ENCODE measurements around the gene ARID3B.

Gene ARID3B

DNA sequence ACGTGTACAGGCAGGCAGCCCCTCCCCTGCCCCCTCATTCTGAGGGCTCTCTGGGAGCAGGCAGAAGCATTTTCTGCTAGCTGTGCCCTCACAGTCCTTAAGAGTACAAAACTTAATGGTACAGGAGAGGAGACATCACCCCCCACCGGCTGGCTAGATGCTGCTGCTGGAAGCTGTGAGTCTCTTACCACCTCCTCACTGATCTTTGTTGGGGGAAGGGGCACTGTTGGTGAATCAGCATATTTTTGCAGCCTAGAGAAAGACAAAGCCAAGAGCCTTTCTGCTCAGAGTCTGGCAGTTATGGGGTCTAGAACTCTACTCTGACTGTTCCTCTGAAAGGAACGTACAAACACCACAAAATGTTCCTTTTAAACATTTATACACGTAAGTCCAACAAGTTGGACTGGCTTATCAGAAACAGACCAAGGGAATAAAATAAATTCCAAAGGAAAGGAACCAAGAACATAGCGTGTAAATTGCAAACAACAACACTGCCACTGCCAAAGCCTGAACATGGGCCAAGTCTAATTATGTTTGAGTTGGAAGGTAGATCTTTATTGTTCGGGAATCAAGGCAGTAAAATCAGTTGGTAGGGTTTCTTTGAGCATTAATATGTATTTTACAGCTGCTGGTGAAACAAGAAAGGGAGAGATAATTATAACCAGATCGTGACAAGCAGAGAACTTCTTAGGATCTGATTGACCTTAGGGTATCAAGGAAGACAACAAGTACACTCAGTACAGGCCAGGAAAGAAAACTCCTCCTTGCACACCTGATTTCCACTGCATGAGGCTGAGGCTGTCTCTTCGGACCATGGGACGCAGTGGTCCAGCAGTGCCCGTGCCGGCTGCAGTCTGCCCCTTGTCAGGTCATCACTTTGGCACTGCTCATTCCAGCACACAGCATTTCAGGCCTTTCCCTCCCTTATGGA, 102.0 kb downstream of the ARID3B start:
- peak; percentile 42 for DNase-seq (ENCODE audit: low read depth)
- no peak overlapping the region for H3K4me3 ChIP-seq (ENCODE audit: control insufficient read depth, low read depth, low read length)
- TF ChIP-seq, protein P1, sequence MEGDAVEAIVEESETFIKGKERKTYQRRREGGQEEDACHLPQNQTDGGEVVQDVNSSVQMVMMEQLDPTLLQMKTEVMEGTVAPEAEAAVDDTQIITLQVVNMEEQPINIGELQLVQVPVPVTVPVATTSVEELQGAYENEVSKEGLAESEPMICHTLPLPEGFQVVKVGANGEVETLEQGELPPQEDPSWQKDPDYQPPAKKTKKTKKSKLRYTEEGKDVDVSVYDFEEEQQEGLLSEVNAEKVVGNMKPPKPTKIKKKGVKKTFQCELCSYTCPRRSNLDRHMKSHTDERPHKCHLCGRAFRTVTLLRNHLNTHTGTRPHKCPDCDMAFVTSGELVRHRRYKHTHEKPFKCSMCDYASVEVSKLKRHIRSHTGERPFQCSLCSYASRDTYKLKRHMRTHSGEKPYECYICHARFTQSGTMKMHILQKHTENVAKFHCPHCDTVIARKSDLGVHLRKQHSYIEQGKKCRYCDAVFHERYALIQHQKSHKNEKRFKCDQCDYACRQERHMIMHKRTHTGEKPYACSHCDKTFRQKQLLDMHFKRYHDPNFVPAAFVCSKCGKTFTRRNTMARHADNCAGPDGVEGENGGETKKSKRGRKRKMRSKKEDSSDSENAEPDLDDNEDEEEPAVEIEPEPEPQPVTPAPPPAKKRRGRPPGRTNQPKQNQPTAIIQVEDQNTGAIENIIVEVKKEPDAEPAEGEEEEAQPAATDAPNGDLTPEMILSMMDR (conservative IDR thresholded peaks at IDR 0.05; ENCODE audit: control insufficient read depth, insufficient read depth, low read depth, low read length), result no peak

DNA sequence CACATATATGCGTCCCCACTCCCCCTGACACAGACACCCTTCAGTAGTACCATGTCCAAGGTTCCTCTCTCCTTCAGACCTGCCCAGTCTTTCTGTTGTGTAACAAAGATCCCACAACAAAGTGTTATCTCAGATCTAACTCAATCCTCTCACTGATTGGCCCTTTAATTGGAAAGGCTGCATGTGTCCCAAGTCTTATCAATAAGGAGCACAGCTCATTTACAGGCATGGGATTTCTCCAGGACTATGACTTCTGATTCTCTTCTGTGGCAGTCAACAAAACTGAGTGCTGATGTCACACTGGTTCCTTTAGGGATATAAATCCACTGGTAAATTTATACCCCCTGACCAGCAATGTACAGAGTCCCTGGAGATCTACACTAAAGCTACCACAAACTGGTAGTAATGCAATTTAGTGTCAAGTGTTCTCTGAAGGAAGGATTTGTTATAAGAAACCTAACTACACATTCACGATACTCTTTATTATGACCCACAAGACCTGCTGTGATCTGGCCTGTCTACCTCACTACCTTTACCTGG, 102.7 kb downstream of the ARID3B start:
- no peak overlapping the region for H3K4me3 ChIP-seq (ENCODE audit: control insufficient read depth, low read depth, low read length)
- no peak for DNase-seq (ENCODE audit: low read depth)
- TF ChIP-seq, protein P1 (conservative IDR thresholded peaks at IDR 0.05; ENCODE audit: control insufficient read depth, insufficient read depth, low read depth, low read length), result no peak

DNA sequence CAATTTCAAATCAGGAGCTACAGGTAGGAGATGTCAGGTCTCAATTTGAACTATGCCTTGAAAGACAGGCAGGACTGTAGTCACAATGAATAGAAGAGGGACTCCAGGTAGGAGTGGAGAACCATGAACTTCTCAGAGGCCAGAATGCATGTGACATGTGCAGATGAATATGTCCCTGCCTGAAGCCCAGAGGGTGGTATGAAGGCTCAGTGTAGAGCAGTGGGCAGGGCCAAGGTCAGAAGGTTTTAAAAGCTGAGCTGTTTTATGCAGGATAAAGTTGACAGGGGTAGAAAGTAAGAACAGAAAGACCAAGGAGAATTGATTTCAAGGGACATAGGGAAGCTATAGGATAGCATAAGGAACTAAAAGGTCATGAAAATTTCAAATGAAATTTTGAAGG, 105.5 kb downstream of the ARID3B start:
- TF ChIP-seq, protein P1 (conservative IDR thresholded peaks at IDR 0.05; ENCODE audit: control insufficient read depth, insufficient read depth, low read depth, low read length), result no peak
- DNase-seq (ENCODE audit: low read depth), result no peak
- H3K4me3 ChIP-seq (ENCODE audit: control insufficient read depth, low read depth, low read length), result no peak overlapping the region
